Jurkat, Clone E6-1 (cell line): Measurements from ENCODE around the gene MNDA.
"Not testable (repeated sequence)": the region's sequence is repeated elsewhere in the genome, so short reads cannot be mapped to it uniquely, and the experiment has no call there.

Experiments
- DNase-seq: peaks from one replicate; pipeline ENCODE4 v3.0.0-alpha.2; 2011; ENCODE audit warnings: low read depth, low spot score
- H3K4me3 ChIP-seq: 2 replicates; pipeline ENCODE4 v1.5.1; 2011; ENCODE audit warnings: mild to moderate bottlenecking, low read length, control low read depth, moderate library complexity

The MNDA gene

GRCh38 chr1:158833264-158833663 lies 2.1 kb downstream of the MNDA start:
- no peak for DNase-seq
- H3K4me3 ChIP-seq, result no peak overlapping the region

GRCh38 chr1:158836038-158836437 lies 4.9 kb downstream of the MNDA start:
- no peak for DNase-seq

GRCh38 chr1:158838660-158839059 lies 7.5 kb downstream of the MNDA start:
- DNase-seq, result no peak

More at GRCh38 chr1:158836038-158836437, 4.9 kb downstream of the MNDA start:
- H3K4me3 ChIP-seq, result no peak overlapping the region

GRCh38 chr1:158839566-158839965 lies 8.4 kb downstream of the MNDA start:
- no peak overlapping the region for H3K4me3 ChIP-seq
- no peak for DNase-seq

More at GRCh38 chr1:158838660-158839059, 7.5 kb downstream of the MNDA start:
- H3K4me3 ChIP-seq, result no peak overlapping the region

- H3K4me3 ChIP-seq, result no peak overlapping the region
- no peak for DNase-seq
Measured at GRCh38 chr1:158840236-158840635, 9.1 kb downstream of the MNDA start.

- DNase-seq, result no peak
- no peak overlapping the region for H3K4me3 ChIP-seq
Measured at GRCh38 chr1:158864595-158864994, 33.4 kb downstream of the MNDA start.

GRCh38 chr1:158870438-158870837 lies 39.3 kb downstream of the MNDA start:
- not testable (repeated sequence) for H3K4me3 ChIP-seq, DNase-seq

GRCh38 chr1:158873141-158873540 lies 42.0 kb downstream of the MNDA start:
- DNase-seq, result no peak
- H3K4me3 ChIP-seq, result no peak overlapping the region

GRCh38 chr1:158893654-158894053 lies 62.5 kb downstream of the MNDA start:
- no peak for DNase-seq
- no peak overlapping the region for H3K4me3 ChIP-seq

- no peak overlapping the region for H3K4me3 ChIP-seq
- DNase-seq, result no peak
Measured at GRCh38 chr1:158898722-158899121, 67.6 kb downstream of the MNDA start.
